Nephron progenitor cell (in vitro differentiated cells): ENCODE results near the gene MBNL2.
A peak's percentile ranks its signal among the peaks of the same experiment; 100 is the strongest.

Experiments used
- DNase-seq: peaks from one replicate; pipeline ENCODE4 v3.0.0; 2021
- H3K27ac Mint-ChIP-seq: 2 replicates; pipeline ENCODE4 v1.8.0; 2021; ENCODE audit warnings: mild to moderate bottlenecking, moderate library complexity, mixed read lengths
- H3K27me3 Mint-ChIP-seq: 2 replicates; pipeline ENCODE4 v1.8.0; 2021; ENCODE audit warnings: mild to moderate bottlenecking, low read depth, mixed read lengths; ENCODE audit not compliant: poor library complexity
- H3K36me3 Mint-ChIP-seq: 2 replicates; pipeline ENCODE4 v1.8.0; 2021; ENCODE audit warnings: low read depth, mixed read lengths
- H3K4me1 Mint-ChIP-seq: 2 replicates; pipeline ENCODE4 v1.8.0; 2021; ENCODE audit warnings: mixed read lengths
- H3K4me3 Mint-ChIP-seq: 2 replicates; pipeline ENCODE4 v1.8.0; 2021; ENCODE audit warnings: mild to moderate bottlenecking, moderate library complexity, mixed read lengths
- H3K9me3 Mint-ChIP-seq: 2 replicates; pipeline ENCODE4 v1.8.0; 2021; ENCODE audit warnings: mild to moderate bottlenecking, moderate library complexity, mixed read lengths
- CTCF ChIP-seq: fragments of 200-600 bp; sonication (generic); IDR thresholded peaks from 2 replicates; pipeline ENCODE4 v1.5.0; 2021; ENCODE audit warnings: antibody characterized with exemption

The MBNL2 gene

GRCh38 chr13:97386801-97387484 is 164.8 kb downstream of the MBNL2 start:
- H3K27ac Mint-ChIP-seq = no peak overlapping the region
- DNase-seq = no peak
- no peaks in the 10 kb centered on the region for H3K9me3 Mint-ChIP-seq
- TF ChIP-seq CTCF = no peak
- H3K4me1 Mint-ChIP-seq = no peaks in the 10 kb centered on the region
- peaks cover 3% of the 10 kb centered on the region for H3K27me3 Mint-ChIP-seq
- H3K4me3 Mint-ChIP-seq = no peak overlapping the region
- H3K36me3 Mint-ChIP-seq = peaks cover 23% of the 10 kb centered on the region

- Mint-ChIP-seq H3K4me1 (no peaks in the 10 kb centered on the region), H3K36me3 (peaks cover 19% of the 10 kb centered on the region), H3K4me3 (no peak overlapping the region), H3K27me3 (peaks cover 3% of the 10 kb centered on the region), H3K9me3 (no peaks in the 10 kb centered on the region), H3K27ac (no peak overlapping the region)
- TF ChIP-seq CTCF = no peak
- DNase-seq = no peak
These were observed 165.3 kb downstream of the MBNL2 start for GRCh38 chr13:97387485-97387839.

DNA sequence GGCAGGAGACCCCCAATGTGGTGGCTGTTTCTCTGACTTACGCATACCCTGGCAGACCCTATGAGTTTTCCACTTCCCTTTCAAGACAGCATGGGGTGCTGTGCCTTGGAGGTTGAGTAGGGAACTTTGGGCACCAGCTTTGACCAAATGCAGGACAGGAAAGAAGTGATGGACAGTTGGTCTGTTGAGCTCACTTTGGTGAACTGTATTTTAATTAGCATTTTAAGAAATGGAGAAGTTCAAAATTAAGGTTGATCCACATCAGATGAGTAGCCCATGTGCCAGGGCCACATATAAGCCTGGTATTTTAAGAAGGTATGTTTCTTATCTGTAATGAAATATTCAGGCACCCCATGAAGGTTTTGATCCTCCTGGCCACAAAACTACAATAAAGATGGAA is 165.8 kb downstream of the MBNL2 start:
- no peak for TF ChIP-seq CTCF
- no peaks in the 10 kb centered on the region for H3K4me1 Mint-ChIP-seq

GRCh38 chr13:97388373-97388772 is 166.2 kb downstream of the MBNL2 start:
- Mint-ChIP-seq H3K4me3 (no peak overlapping the region), H3K4me1 (no peaks in the 10 kb centered on the region), H3K36me3 (peaks cover 12% of the 10 kb centered on the region), H3K27me3 (peaks cover 3% of the 10 kb centered on the region), H3K27ac (no peak overlapping the region), H3K9me3 (no peaks in the 10 kb centered on the region)
- no peak for DNase-seq
- no peak for TF ChIP-seq CTCF

More for the DNA sequence above, 165.8 kb downstream of the MBNL2 start:
- Mint-ChIP-seq H3K9me3 (no peaks in the 10 kb centered on the region), H3K27ac (peak overlapping the region; percentile 22), H3K27me3 (peaks cover 3% of the 10 kb centered on the region), H3K4me3 (no peak overlapping the region), H3K36me3 (peaks cover 15% of the 10 kb centered on the region)
- no peak for DNase-seq

- H3K36me3 Mint-ChIP-seq = peaks cover 12% of the 10 kb centered on the region
- no peak for TF ChIP-seq CTCF
- H3K4me1 Mint-ChIP-seq = no peaks in the 10 kb centered on the region
- peaks cover 3% of the 10 kb centered on the region for H3K27me3 Mint-ChIP-seq
- no peak for DNase-seq
- no peak overlapping the region for H3K27ac Mint-ChIP-seq
- no peak overlapping the region for H3K4me3 Mint-ChIP-seq
- no peaks in the 10 kb centered on the region for H3K9me3 Mint-ChIP-seq
These were observed 168.9 kb downstream of the MBNL2 start for GRCh38 chr13:97390941-97391600.

- H3K36me3 Mint-ChIP-seq = peaks cover 10% of the 10 kb centered on the region
- TF ChIP-seq CTCF = no peak
- no peak for DNase-seq
- no peak overlapping the region for H3K27ac Mint-ChIP-seq
- no peaks in the 10 kb centered on the region for H3K4me1 Mint-ChIP-seq
- no peaks in the 10 kb centered on the region for H3K9me3 Mint-ChIP-seq
- peaks cover 3% of the 10 kb centered on the region for H3K27me3 Mint-ChIP-seq
- H3K4me3 Mint-ChIP-seq = no peak overlapping the region
These were observed 169.9 kb downstream of the MBNL2 start for GRCh38 chr13:97392020-97392419.
